ENCODE measurements around the gene WIZ. TPM values are rescaled to one million over a fixed set of nuclear protein-coding genes. Genes with fewer than 3 reads are reported as not detected.
A peak's percentile ranks its signal among the peaks of the same experiment; 100 is the strongest.

The WIZ gene
- total RNA-seq, 1 experiment from 2014 or later: 46.4 TPM

- no peaks in the 10 kb centered on the region for H3K9me3 Mint-ChIP-seq (ENCODE audit: unreplicated experiment)
- ChIA-PET CTCF (interaction anchor here (0.7 to 2.1 kb wide), 3 partner anchors 10 to 36 kb away, joined by 4 to 5 read pairs (median 4); no protein-coding TSS in a partner anchor), POLR2A (interaction anchor here (0.6 to 5.8 kb wide), 6 partner anchors 12 to 254 kb away, joined by 3 to 80 read pairs (median 3); partner anchors contain the start of gene AKAP8L)
- TSS peak; percentile 64 for BruUV-seq (replicated peaks)
- no peaks in the 10 kb centered on the region for H3K27me3 Mint-ChIP-seq (ENCODE audit: insufficient read depth, unreplicated experiment)
- peak overlapping the region; percentile 95 for H3K4me3 Mint-ChIP-seq (ENCODE audit: unreplicated experiment)
- intact Hi-C loops (cut with micrococcal nuclease): no loop called here
- DNase-seq (ENCODE audit: unreplicated experiment): no peak
- peaks cover 20% of the 10 kb centered on the region for H3K4me1 Mint-ChIP-seq (ENCODE audit: insufficient read depth, unreplicated experiment)
- H3K27ac Mint-ChIP-seq (ENCODE audit: low read depth, unreplicated experiment): peak overlapping the region; percentile 98
- peaks cover 18% of the 10 kb centered on the region for H3K36me3 Mint-ChIP-seq (ENCODE audit: insufficient read depth, unreplicated experiment)
- TF ChIP-seq CTCF (IDR thresholded peaks at IDR 0.05; ENCODE audit: unreplicated experiment): no peak
Measured at GRCh38 chr19:15431396-15432017, 18.2 kb downstream of the WIZ start.

- intact Hi-C loops (cut with micrococcal nuclease): no loop called here
- Mint-ChIP-seq H3K4me3 (ENCODE audit: unreplicated experiment) (peak overlapping the region; percentile 95), H3K36me3 (ENCODE audit: insufficient read depth, unreplicated experiment) (peaks cover 27% of the 10 kb centered on the region), H3K9me3 (ENCODE audit: unreplicated experiment) (no peaks in the 10 kb centered on the region), H3K27ac (ENCODE audit: low read depth, unreplicated experiment) (peak overlapping the region; percentile 98), H3K4me1 (ENCODE audit: insufficient read depth, unreplicated experiment) (peaks cover 20% of the 10 kb centered on the region), H3K27me3 (ENCODE audit: insufficient read depth, unreplicated experiment) (no peaks in the 10 kb centered on the region)
- ChIA-PET POLR2A (interaction anchor here (0.6 to 5.8 kb wide), 4 partner anchors 11 to 84 kb away, joined by 3 to 80 read pairs (median 3); partner anchors contain the start of gene AKAP8L), CTCF (interaction anchor here (0.6 to 3.1 kb wide), 6 partner anchors 9 to 1312 kb away, joined by 3 to 13 read pairs (median 3); partner anchors contain the start of gene AKAP8L)
- no peak for TF ChIP-seq CTCF (IDR thresholded peaks at IDR 0.05; ENCODE audit: unreplicated experiment)
- BruUV-seq (replicated peaks): no TSS peak
- no peak for DNase-seq (ENCODE audit: unreplicated experiment)
Measured at GRCh38 chr19:15430526-15431120, 19.1 kb downstream of the WIZ start.

- BruUV-seq (replicated peaks): no TSS peak
- intact Hi-C loops (cut with micrococcal nuclease): no loop called here
- Mint-ChIP-seq H3K27ac (ENCODE audit: low read depth, unreplicated experiment) (peak overlapping the region; percentile 98), H3K27me3 (ENCODE audit: insufficient read depth, unreplicated experiment) (no peaks in the 10 kb centered on the region), H3K9me3 (ENCODE audit: unreplicated experiment) (no peaks in the 10 kb centered on the region), H3K4me3 (ENCODE audit: unreplicated experiment) (peak overlapping the region; percentile 95), H3K4me1 (ENCODE audit: insufficient read depth, unreplicated experiment) (peaks cover 20% of the 10 kb centered on the region), H3K36me3 (ENCODE audit: insufficient read depth, unreplicated experiment) (peaks cover 28% of the 10 kb centered on the region)
- ChIA-PET POLR2A (interaction anchor here (1.2 to 5.8 kb wide), 2 partner anchors 11 to 23 kb away, joined by 3 to 80 read pairs; partner anchors contain the start of gene AKAP8L), CTCF (interaction anchor here (0.6 to 3.1 kb wide), 4 partner anchors 8 to 756 kb away, joined by 3 to 13 read pairs (median 4); partner anchors contain the start of gene AKAP8L)
- no peak for DNase-seq (ENCODE audit: unreplicated experiment)
- no peak for TF ChIP-seq CTCF (IDR thresholded peaks at IDR 0.05; ENCODE audit: unreplicated experiment)
Measured at GRCh38 chr19:15429825-15430467, 19.8 kb downstream of the WIZ start.
